Measurements from ENCODE around the gene HSPA8.

HSPA8 gene

DNA sequence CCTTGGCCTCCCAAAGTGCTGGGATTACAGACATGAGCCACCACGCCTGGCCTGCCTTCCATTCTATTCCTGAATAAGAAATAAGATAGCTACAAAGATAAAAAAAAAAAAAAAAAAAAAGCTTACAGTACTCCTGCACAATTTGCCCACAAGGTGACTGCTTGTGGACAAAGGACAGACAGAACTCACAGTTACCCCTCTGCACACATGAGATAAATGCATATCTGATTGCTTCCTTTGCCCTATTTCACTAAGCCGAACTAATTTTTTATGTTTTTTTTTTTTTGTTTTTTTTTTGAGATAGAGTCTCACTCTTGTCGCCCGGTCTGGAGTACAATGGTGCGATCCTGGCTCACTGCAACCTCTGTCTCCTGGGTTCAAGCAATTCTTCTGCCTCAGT, 23.6 kb upstream of the HSPA8 start:
- Mint-ChIP-seq H3K27ac (no peak overlapping the region), H3K4me1 (peaks cover 2% of the 10 kb centered on the region), H3K27me3 (no peaks in the 10 kb centered on the region), H3K9me3 (peaks cover 1% of the 10 kb centered on the region), H3K4me3 (no peak overlapping the region), H3K36me3 (peaks cover 4% of the 10 kb centered on the region)
- no peak for DNase-seq (ENCODE audit: low spot score in 2 of 2)
- no peak for ATAC-seq (ENCODE audit: low read depth)

DNA sequence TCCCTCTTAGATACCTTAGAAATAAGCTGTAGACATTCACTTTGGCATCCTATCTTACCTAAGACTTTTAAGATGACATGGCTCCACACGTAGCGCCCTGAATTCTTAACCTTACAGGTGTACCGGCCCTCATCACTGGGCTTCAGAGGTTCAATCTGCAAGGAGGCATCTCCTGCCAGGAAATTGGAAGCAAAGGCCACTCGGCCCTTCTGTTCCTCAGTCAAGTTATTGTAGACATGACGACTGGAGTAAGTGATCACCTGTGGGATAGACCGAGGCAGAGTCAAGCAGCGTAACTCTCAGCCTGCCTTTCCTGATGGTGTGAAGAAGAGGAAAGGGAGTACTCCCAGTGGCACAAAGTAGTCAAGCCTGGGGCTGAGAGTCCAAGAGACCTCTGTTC, 22.5 kb upstream of the HSPA8 start:
- Mint-ChIP-seq H3K27ac (no peak overlapping the region), H3K4me1 (peaks cover 2% of the 10 kb centered on the region), H3K36me3 (peaks cover 4% of the 10 kb centered on the region), H3K4me3 (no peak overlapping the region), H3K27me3 (no peaks in the 10 kb centered on the region), H3K9me3 (peaks cover 1% of the 10 kb centered on the region)
- ATAC-seq (ENCODE audit: low read depth) (no peak), DNase-seq (ENCODE audit: low spot score in 2 of 2) (no peak)

DNA sequence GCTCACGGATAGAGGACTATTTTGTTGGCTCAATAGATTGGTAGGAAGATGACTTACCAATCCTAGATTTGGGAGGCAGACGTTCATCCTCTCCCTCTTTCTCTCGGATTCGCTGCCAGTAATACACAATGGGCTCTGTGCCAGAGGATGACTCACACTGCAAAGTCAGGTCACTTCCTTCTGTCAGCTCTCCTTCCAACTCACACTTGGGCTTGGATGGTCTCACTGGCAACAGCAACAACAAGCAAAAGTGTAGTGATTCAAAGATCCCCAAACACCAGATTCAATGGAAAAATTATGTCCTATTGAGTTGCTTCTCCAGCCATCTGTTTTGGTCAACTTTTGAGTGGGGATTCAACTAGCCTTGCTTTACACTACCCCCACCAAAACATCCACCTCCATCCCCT, 21.7 kb upstream of the HSPA8 start:
- Mint-ChIP-seq H3K36me3 (peaks cover 4% of the 10 kb centered on the region), H3K4me3 (no peak overlapping the region), H3K4me1 (peaks cover 2% of the 10 kb centered on the region), H3K27me3 (no peaks in the 10 kb centered on the region), H3K27ac (no peak overlapping the region), H3K9me3 (peaks cover 1% of the 10 kb centered on the region)
- ATAC-seq (ENCODE audit: low read depth) (no peak), DNase-seq (ENCODE audit: low spot score in 2 of 2) (no peak)

DNA sequence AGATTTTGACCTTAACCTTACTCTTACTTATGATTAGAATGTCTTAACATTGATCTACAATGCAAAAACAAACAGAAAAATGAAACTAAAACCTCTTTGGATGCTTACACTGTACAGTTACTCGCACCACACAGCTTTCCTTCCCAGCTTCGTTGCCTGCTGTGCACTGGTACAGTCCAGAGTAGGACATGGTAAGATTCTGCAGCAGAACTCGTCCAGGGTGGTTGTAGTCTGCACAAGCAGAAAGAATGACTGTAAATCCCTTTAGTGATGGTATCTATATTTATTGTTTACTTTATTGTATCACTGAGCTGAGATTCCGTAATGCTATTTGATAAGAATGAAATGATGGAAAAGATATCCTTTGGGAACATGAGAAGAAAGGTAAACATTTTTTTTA, 21.0 kb upstream of the HSPA8 start:
- Mint-ChIP-seq H3K27ac (no peak overlapping the region), H3K27me3 (no peaks in the 10 kb centered on the region), H3K4me1 (peaks cover under 1% of the 10 kb centered on the region), H3K9me3 (peaks cover 1% of the 10 kb centered on the region), H3K4me3 (no peak overlapping the region), H3K36me3 (peaks cover 4% of the 10 kb centered on the region)
- DNase-seq (ENCODE audit: low spot score in 2 of 2) (no peak), ATAC-seq (ENCODE audit: low read depth) (no peak)

DNA sequence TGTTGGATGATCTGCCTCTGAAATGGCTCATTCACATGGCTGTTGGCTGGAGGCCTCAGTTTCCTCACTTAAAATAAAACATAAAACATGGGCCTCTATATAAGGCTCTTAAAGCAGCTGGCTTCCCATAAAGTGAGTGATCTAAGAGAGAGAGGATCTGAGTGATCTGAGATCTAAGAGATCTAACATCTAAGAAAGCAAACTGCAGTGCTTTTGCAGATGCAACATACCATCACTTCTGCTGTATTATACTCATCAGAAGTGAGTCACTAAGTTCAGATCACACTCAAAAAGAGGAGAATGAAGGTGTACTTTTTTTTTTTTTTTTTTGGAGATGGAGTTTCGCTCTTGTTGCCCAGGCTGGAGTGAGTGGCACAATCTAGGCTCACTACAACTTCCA, 18.1 kb upstream of the HSPA8 start:
- no peaks in the 10 kb centered on the region for H3K27me3 Mint-ChIP-seq
- no peak overlapping the region for H3K4me3 Mint-ChIP-seq
- no peak overlapping the region for H3K27ac Mint-ChIP-seq
- ATAC-seq (ENCODE audit: low read depth) = no peak
- peaks cover 1% of the 10 kb centered on the region for H3K9me3 Mint-ChIP-seq
- H3K36me3 Mint-ChIP-seq = peaks cover 8% of the 10 kb centered on the region
- no peak for DNase-seq (ENCODE audit: low spot score in 2 of 2)
- no peaks in the 10 kb centered on the region for H3K4me1 Mint-ChIP-seq

DNA sequence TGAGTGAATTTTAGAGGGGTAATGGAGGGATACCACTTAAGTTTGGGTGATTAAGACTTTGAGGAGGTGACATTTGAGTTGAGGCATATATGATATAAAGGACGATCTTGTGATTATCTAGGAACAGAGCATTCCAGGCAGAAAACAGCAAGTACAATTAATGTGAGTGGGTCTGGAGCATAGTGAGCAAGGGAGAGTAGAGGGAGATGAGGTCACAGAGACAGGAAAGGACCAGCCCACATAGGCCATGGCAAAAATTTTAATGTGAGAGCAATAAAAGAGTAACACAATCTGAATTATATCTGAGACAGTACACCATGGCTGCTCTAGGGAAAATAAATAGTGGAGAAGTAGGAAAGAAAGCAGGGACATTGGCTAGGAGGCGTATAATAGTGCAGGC, 14.5 kb upstream of the HSPA8 start:
- Mint-ChIP-seq H3K9me3 (no peaks in the 10 kb centered on the region), H3K4me1 (peaks cover 12% of the 10 kb centered on the region), H3K4me3 (no peak overlapping the region), H3K36me3 (peaks cover 8% of the 10 kb centered on the region), H3K27me3 (no peaks in the 10 kb centered on the region), H3K27ac (peak overlapping the region; percentile 16)
- DNase-seq (ENCODE audit: low spot score in 2 of 2) = no peak
- ATAC-seq (ENCODE audit: low read depth) = no peak

DNA sequence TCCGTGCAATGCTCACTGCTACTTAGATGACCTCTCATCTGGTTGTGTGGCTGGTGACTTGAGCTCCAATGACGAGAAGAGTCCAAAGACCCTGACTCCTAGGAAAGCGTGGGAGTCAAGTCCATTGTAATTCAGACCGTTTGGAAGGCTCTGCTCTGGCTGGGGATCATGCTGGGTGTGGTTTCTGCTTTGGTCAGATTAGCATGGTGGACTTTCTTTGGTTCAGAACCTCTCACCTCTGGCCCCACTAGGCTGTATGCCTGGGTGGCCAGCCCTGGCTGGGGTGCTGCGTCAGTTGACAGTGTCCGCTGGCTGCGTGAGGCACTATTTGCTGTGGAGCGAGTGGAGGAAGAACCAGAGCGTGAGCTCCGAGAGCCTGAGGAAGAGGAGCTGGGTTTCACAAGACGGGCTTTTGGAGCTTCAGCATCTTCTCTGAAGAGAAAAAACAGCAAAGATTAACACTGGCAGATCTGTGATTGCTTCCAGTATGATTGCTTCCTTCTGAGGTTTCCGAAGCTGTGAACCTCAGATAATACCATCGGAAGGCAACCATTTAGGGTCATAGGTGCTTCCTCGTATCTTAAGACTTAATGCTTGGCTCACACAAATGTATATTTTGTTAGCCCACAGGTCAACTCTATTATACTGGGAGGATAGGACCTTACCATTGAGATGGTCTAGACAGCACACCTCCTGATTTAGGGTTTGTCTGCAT, 11.6 kb upstream of the HSPA8 start:
- Mint-ChIP-seq H3K4me1 (peaks cover 21% of the 10 kb centered on the region), H3K4me3 (no peak overlapping the region), H3K36me3 (peaks cover 8% of the 10 kb centered on the region), H3K9me3 (no peaks in the 10 kb centered on the region), H3K27me3 (no peaks in the 10 kb centered on the region), H3K27ac (no peak overlapping the region)
- ATAC-seq (ENCODE audit: low read depth) (no peak), DNase-seq (ENCODE audit: low spot score in 2 of 2) (no peak)

DNA sequence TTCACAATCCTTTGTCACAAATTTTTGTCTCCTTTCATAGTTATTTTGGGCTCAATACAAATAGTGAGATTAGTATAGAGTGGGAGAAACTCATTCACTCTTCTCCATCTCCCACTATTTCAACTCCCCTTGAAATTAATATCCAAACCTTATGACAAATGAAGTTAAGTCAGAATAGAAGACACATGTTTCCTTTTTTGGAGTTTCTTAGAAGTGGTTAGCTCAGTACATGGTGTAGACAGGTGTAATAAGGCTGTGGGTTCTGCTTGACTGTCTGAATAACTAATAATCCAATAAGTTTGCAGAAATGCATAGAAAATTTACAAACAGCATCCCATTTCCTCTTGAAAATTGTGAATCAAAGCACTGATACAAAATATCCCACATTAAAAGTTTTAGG, 10.8 kb upstream of the HSPA8 start:
- Mint-ChIP-seq H3K4me1 (peaks cover 22% of the 10 kb centered on the region), H3K9me3 (no peaks in the 10 kb centered on the region), H3K4me3 (no peak overlapping the region), H3K36me3 (peaks cover 8% of the 10 kb centered on the region), H3K27ac (peak overlapping the region; percentile 58), H3K27me3 (no peaks in the 10 kb centered on the region)
- ATAC-seq (ENCODE audit: low read depth) (no peak), DNase-seq (ENCODE audit: low spot score in 2 of 2) (no peak)

DNA sequence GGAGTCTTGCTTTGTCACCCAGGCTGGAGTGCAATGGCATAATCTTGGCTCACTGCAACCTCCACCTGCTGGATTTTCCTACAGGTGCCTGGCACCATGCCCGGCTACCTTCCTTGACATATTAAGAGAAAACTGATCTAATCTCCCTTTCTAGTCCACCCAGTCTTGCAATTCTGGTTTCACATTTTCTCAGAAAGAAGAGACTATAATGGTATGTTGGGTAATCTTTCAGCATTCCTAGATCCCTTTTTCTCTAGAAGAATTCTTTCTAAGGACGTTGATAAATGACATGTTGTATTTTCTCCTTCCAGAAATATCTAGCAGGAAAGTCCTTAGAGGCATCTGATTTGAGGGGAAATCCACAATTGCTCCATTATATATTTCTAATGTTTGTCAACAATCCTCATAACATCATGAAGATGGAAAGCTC, 10.4 kb upstream of the HSPA8 start:
- no peak overlapping the region for H3K4me3 Mint-ChIP-seq
- H3K36me3 Mint-ChIP-seq = peaks cover 8% of the 10 kb centered on the region
- DNase-seq (ENCODE audit: low spot score in 2 of 2) (no peak), ATAC-seq (ENCODE audit: low read depth) (no peak)
- H3K27me3 Mint-ChIP-seq = no peaks in the 10 kb centered on the region
- no peaks in the 10 kb centered on the region for H3K9me3 Mint-ChIP-seq
- H3K4me1 Mint-ChIP-seq = peaks cover 22% of the 10 kb centered on the region
- H3K27ac Mint-ChIP-seq = peak overlapping the region; percentile 97

DNA sequence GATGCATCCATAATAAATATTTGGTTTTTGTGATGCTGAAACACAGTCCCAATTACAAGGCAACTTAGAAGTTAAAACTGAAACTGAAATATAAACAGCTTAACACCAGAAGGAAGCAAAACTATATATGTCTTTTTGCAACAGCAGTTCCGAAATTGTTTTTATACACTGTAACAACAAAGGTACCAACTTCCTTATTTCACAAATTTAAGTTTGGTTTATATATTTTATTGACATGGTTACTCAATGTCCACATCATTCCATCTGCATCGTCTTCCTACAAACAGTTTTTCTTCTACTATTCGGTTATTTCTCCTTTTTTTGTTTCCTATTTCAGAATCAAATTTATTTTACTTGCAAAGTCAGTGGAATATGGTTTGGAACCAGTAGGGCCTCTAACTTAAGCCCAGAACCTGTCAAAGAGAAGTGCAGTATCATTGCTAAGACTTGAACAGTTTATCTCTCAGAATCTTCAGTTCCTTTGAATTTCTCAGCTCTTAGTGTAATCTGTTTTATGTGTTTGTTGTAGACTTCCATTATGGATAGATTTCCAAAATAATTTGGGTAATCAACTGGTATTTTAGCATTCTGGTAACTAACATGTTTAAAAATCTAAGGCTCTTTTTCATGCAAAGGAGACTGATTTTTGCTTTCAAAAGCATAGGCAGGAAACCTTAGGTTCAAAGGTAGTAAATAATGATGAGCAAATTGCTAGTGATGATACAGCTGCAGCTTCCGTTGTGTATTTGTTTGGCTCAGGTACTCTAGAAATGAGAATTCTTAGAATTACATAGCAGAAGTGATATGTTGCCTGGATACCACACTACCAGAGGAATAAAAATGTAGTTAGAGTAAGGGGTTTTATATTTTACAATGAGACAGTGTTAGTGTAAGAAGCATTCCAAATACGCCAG, 8.2 kb upstream of the HSPA8 start:
- no peaks in the 10 kb centered on the region for H3K27me3 Mint-ChIP-seq
- DNase-seq (ENCODE audit: low spot score in 2 of 2) (no peak), ATAC-seq (ENCODE audit: low read depth) (peak; percentile 80)
- peaks cover 5% of the 10 kb centered on the region for H3K36me3 Mint-ChIP-seq
- peak overlapping the region; percentile 70 for H3K4me3 Mint-ChIP-seq
- H3K4me1 Mint-ChIP-seq = peaks cover 26% of the 10 kb centered on the region
- H3K27ac Mint-ChIP-seq = peak overlapping the region; percentile 97
- no peaks in the 10 kb centered on the region for H3K9me3 Mint-ChIP-seq

DNA sequence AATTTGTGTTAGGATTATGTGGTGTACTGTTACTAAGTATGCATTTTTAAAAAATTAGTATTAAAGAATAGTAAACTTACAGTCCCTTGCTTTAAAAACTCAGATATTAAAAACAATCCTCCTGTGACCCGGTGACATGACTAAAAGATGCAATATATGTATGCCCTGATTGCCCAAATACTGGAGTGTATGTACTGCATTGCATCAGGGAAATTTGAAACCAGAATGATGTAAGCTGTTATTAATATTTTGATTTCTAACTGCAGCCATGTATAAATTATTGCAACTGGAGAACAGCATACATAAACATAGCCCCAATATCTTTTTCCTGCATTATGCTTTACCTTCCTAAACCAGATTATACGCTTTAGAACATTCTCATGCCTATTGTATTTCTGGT, 3.7 kb upstream of the HSPA8 start:
- H3K4me1 Mint-ChIP-seq = peaks cover 32% of the 10 kb centered on the region
- peaks cover 13% of the 10 kb centered on the region for H3K36me3 Mint-ChIP-seq
- H3K4me3 Mint-ChIP-seq = peak overlapping the region; percentile 22
- H3K9me3 Mint-ChIP-seq = no peaks in the 10 kb centered on the region
- DNase-seq (ENCODE audit: low spot score in 2 of 2) (no peak), ATAC-seq (ENCODE audit: low read depth) (no peak)
- H3K27me3 Mint-ChIP-seq = no peaks in the 10 kb centered on the region
- peak overlapping the region; percentile 100 for H3K27ac Mint-ChIP-seq

DNA sequence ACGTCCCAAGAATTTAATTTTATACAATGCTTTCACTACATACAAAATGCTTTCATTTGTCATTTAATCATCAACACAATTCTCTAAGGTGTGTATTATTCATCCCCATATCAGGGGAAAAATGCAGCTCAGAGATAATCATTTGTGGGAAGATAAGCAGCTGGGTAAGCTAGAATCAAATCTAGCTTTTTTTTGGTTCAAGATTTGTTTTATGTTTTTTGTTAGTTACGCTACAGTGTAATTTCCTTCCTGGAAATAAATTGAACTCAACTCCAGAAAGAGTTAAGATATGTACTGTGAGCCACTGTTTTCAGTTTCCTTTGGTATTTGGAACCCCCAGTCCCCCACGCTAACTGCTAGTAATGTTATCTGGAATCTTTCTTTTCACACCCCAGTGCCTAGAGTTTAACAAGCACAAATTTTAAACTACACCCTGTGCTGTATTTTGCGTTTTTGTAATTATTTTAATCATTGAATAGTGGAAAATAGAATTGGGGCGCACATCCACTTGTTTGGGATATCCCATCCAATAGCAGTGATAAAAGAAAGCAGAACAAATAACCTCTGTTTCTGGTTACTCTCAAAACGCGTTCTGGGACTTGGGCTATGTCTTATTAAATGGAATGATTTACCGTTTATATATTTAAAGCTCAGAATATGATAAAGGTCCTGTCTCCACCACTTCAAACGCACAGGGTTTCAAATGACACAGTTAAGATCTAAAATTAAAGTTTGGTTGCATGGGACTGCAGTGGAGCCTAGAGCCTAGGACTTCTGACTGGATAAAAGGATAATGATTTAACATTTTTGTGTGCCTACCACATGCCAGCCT, 2.1 kb upstream of the HSPA8 start:
- peak overlapping the region; percentile 94 for H3K4me3 Mint-ChIP-seq
- ATAC-seq (ENCODE audit: low read depth) = no peak
- H3K27ac Mint-ChIP-seq = peak overlapping the region; percentile 100
- H3K9me3 Mint-ChIP-seq = no peaks in the 10 kb centered on the region
- DNase-seq (ENCODE audit: low spot score in 2 of 2) = no peak
- H3K4me1 Mint-ChIP-seq = peaks cover 40% of the 10 kb centered on the region
- H3K36me3 Mint-ChIP-seq = peaks cover 28% of the 10 kb centered on the region
- no peaks in the 10 kb centered on the region for H3K27me3 Mint-ChIP-seq

DNA sequence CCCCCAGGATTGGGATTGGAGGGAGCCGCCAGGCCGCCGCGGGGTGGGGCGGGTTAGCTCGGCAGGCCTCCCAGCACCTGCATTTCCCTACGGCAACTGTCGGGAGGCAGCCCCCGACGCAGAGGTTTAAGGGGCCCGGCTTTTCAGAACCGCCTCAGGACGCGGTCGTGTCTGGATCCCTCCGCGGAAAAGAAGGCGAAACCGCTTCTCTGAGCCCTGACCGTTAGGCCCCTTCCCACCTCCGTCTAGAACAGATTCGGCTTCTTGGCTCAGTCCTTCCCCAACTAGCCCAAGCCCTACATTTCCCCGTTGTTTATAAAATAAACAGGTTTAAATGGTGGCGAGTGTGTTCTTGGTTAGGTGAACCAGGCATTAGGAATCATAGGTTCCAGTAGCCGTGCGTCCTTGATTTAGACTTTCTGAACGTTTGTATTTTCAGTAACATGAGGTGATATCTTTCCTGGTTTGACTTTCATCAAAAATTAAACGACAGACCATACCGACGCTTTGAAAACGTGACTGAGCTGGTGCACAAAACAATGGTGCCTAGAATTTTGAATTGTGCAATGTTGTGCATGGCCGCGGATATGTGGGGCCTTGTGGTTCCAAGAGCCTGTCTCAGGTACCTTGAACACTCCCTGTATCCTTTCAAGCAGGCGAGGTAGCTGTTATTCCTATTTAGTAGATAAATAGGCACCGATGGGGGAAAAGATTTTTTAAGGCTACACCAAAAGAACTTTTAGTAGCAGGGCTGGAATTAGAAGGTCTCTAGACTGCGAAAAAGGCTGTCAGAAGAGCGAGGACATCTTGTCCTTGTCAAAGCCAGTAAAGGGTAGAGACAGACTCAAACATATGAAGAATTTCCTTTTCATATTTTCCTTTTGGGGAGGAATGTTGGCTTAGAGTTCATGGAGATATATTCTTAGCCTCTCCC, 1.2 kb upstream of the HSPA8 start:
- Mint-ChIP-seq H3K27me3 (no peaks in the 10 kb centered on the region), H3K4me3 (peak overlapping the region; percentile 94), H3K36me3 (peaks cover 37% of the 10 kb centered on the region), H3K4me1 (peaks cover 45% of the 10 kb centered on the region), H3K27ac (peak overlapping the region; percentile 100), H3K9me3 (no peaks in the 10 kb centered on the region)
- peak; percentile 3 for ATAC-seq (ENCODE audit: low read depth)
- peak; percentile 44 to 50 for DNase-seq (ENCODE audit: low spot score in 2 of 2)
